Left colon (tissue), 2 donors: ENCODE results near the gene GNE. TPM values are rescaled to one million over a fixed set of nuclear protein-coding genes. Genes with fewer than 3 reads are reported as not detected.
"Not testable (repeated sequence)": the region's sequence is repeated elsewhere in the genome, so short reads cannot be mapped to it uniquely, and the experiment has no call there.

ENCODE experiments used
- ATAC-seq: fragments of 200-7000 bp; cut with Tn5 transposase; one replicate; pipeline ENCODE4 v1.9.1; 2020; ENCODE audit warnings: mild to moderate bottlenecking, moderate library complexity
- DNase-seq, 2 donors: peaks; one replicate each; pipeline ENCODE4 v3.0.0-alpha.2; 2020
- intact Hi-C, 2 donors: fragments of 100-400 bp; cut with DNase I in 1 of 2; cut with micrococcal nuclease in 1 of 2; formaldehyde crosslinking; loops; one replicate each; pipeline versions ENCODE4 v1.11.2 to v1.14.0; 2022; cut with DNase I, micrococcal nuclease
- long read RNA-seq: library from polyadenylated mRNA; unstranded; transcript quantifications from one replicate; pipeline ENCODE4 v2.0.0, GENCODE V29; 2021
- total RNA-seq, 2 donors: library from RNA; stranded (reverse); fragmentation: NEBNext Ultra II Directional; extraction: Animal tissue kit (Norgen Biotek cat#: 25700); gene quantifications; one replicate each; pipeline ENCODE4 v1.2.1, GENCODE V29; 2021
- donor health status: DM: no; HTN: no; CAD: no.
- donor health status: DM: yes; HTN: yes; CAD: no.

The GNE gene
- 100 to 1,000 TPM in 1 of 2 donors, 10 to 100 TPM in 1; 94.0 to 196 TPM for total RNA-seq
- long read RNA-seq, partial matches to known transcripts: 2 of 11 reads
- long read RNA-seq, other reads (novel, unspliced or antisense): 9 of 11 reads

- peak; percentile 90 for ATAC-seq
- peak; percentile 98 for DNase-seq
- intact Hi-C loops: no loop called here
Measured at GRCh38 chr9:36258208-36258995, at the start of gene GNE. TSS of gene GNE (minus strand) at chr9:36258448. CDS start at chr9:36249355, 9,093 bp downstream.

- intact Hi-C loops: no loop called here
- peak; percentile 92 for ATAC-seq
- peak; percentile 34 to 49 for DNase-seq
Measured at GRCh38 chr9:36306471-36307306, 48.4 kb upstream of the GNE start.

GRCh38 chr9:36304366-36304765 lies 46.1 kb upstream of the GNE start:
- DNase-seq, ATAC-seq, intact Hi-C loops: not testable (repeated sequence)

GRCh38 chr9:36301227-36301626 lies 43.0 kb upstream of the GNE start:
- intact Hi-C loops: no loop called here
- no peak for ATAC-seq

GRCh38 chr9:36298566-36298965 lies 40.3 kb upstream of the GNE start:
- intact Hi-C loops: no loop called here
- ATAC-seq: no peak
- DNase-seq: no peak

More at GRCh38 chr9:36301227-36301626, 43.0 kb upstream of the GNE start:
- no peak for DNase-seq

- intact Hi-C loops: no loop called here
- DNase-seq (no peak), ATAC-seq (no peak)
Measured at GRCh38 chr9:36297798-36298197, 39.5 kb upstream of the GNE start.

- ATAC-seq, intact Hi-C loops, DNase-seq: not testable (repeated sequence)
Measured at GRCh38 chr9:36294996-36295395, 36.7 kb upstream of the GNE start.

- ATAC-seq (no peak), DNase-seq (no peak)
- intact Hi-C loops: no loop called here
Measured at GRCh38 chr9:36293918-36294317, 35.7 kb upstream of the GNE start.

- intact Hi-C loops: no loop called here
- ATAC-seq: no peak
- no peak for DNase-seq
Measured at GRCh38 chr9:36293171-36293570, 34.9 kb upstream of the GNE start.

GRCh38 chr9:36292641-36293040 lies 34.4 kb upstream of the GNE start:
- DNase-seq (no peak), ATAC-seq (no peak)
- intact Hi-C loops: no loop called here

- DNase-seq (no peak), ATAC-seq (no peak)
- intact Hi-C loops: no loop called here
Measured at GRCh38 chr9:36290996-36291395, 32.7 kb upstream of the GNE start.

GRCh38 chr9:36289836-36290435 lies 31.7 kb upstream of the GNE start:
- intact Hi-C loops: no loop called here
- DNase-seq (no peak), ATAC-seq (no peak)

- DNase-seq: no peak
- ATAC-seq: no peak
- intact Hi-C loops: no loop called here
Measured at GRCh38 chr9:36288070-36288469, 29.8 kb upstream of the GNE start.

GRCh38 chr9:36286388-36286787 lies 28.1 kb upstream of the GNE start:
- peak; percentile 44 for ATAC-seq
- intact Hi-C loops: no loop called here
- DNase-seq: no peak

- intact Hi-C loops: no loop called here
- DNase-seq (no peak), ATAC-seq (no peak)
Measured at GRCh38 chr9:36284226-36284625, 26.0 kb upstream of the GNE start.

GRCh38 chr9:36282275-36282674 lies 24.0 kb upstream of the GNE start:
- ATAC-seq: no peak
- DNase-seq: no peak
- intact Hi-C loops: no loop called here

GRCh38 chr9:36280989-36281388 lies 22.7 kb upstream of the GNE start:
- DNase-seq (no peak), ATAC-seq (no peak)
- intact Hi-C loops: no loop called here

- no peak for ATAC-seq
- DNase-seq: no peak
- intact Hi-C loops: no loop called here
Measured at GRCh38 chr9:36278243-36278642, 20.0 kb upstream of the GNE start.

GRCh38 chr9:36276781-36277181 lies 18.5 kb upstream of the GNE start:
- ATAC-seq (peak; percentile 77), DNase-seq (peak; percentile 28 to 58)
- intact Hi-C loops: no loop called here
